ENCODE data around the gene TNFRSF8.

DNA sequence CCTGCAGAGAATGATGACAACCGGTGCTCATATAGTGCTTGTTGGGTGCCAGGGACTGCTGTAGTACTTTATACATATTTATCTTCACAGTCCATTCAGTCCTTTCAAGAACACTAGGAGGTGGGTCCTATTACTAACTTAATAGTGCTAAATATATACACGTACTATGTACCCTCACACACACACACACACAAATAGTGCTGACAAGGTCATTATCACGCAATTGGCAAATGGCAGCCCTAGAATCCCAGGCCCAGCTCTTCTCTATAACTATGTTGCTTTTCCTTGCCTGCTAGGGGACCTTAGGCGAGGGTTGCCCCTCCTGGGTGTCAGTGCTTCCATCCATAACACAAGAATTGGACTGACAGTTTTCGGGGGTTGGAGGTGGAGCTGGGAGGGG is 33.5 kb downstream of the TNFRSF8 start:
- TF ChIP-seq, protein P1, sequence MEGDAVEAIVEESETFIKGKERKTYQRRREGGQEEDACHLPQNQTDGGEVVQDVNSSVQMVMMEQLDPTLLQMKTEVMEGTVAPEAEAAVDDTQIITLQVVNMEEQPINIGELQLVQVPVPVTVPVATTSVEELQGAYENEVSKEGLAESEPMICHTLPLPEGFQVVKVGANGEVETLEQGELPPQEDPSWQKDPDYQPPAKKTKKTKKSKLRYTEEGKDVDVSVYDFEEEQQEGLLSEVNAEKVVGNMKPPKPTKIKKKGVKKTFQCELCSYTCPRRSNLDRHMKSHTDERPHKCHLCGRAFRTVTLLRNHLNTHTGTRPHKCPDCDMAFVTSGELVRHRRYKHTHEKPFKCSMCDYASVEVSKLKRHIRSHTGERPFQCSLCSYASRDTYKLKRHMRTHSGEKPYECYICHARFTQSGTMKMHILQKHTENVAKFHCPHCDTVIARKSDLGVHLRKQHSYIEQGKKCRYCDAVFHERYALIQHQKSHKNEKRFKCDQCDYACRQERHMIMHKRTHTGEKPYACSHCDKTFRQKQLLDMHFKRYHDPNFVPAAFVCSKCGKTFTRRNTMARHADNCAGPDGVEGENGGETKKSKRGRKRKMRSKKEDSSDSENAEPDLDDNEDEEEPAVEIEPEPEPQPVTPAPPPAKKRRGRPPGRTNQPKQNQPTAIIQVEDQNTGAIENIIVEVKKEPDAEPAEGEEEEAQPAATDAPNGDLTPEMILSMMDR (IDR thresholded peaks at IDR 0.05): no peak
- TF ChIP-seq POLR2A (IDR thresholded peaks at IDR 0.05) (no peak), EP300 (IDR thresholded peaks at IDR 0.05) (no peak)
